IPS-11a (cell line): ENCODE results near the gene RAPGEF1.

Experiments used
- H3K4me3 ChIP-seq: one replicate; pipeline ENCODE4 v1.5.1; 2013; ENCODE audit warnings: low read depth, low read length, control low read depth

Gene RAPGEF1

GRCh38 chr9:131545003-131545785 lies 194.7 kb downstream of the RAPGEF1 start, which contains the start of gene PRRT1B:
PRRT1B (plus strand) TSS chr9:131545523; CDS start chr9:131545616, 93 bp downstream.
- H3K4me3 ChIP-seq, result peak within 1 kb of the TSS; percentile 17

GRCh38 chr9:131543141-131543540 lies 196.7 kb downstream of the RAPGEF1 start:
- H3K4me3 ChIP-seq, result no peak overlapping the region

GRCh38 chr9:131539223-131539923 lies 200.5 kb downstream of the RAPGEF1 start:
- no peak overlapping the region for H3K4me3 ChIP-seq

- no peak overlapping the region for H3K4me3 ChIP-seq
Observed at GRCh38 chr9:131537946-131538345, 201.9 kb downstream of the RAPGEF1 start.

- H3K4me3 ChIP-seq, result no peak overlapping the region
Observed at GRCh38 chr9:131534721-131535237, 205.1 kb downstream of the RAPGEF1 start.

- peak within 1 kb of the TSS; percentile 70 for H3K4me3 ChIP-seq
Observed at GRCh38 chr9:131530920-131531832, 208.7 kb downstream of the RAPGEF1 start, which contains the start of gene UCK1. UCK1 (minus strand) TSS chr9:131531263; CDS start chr9:131531174, 89 bp downstream.

GRCh38 chr9:131530546-131530919 lies 209.3 kb downstream of the RAPGEF1 start:
- H3K4me3 ChIP-seq, result peak overlapping the region; percentile 70

- H3K4me3 ChIP-seq, result peak overlapping the region; percentile 70
Observed at GRCh38 chr9:131529597-131530545, 210.0 kb downstream of the RAPGEF1 start.

- H3K4me3 ChIP-seq, result no peak overlapping the region
Observed at GRCh38 chr9:131528886-131529505, 210.9 kb downstream of the RAPGEF1 start.

- no peak overlapping the region for H3K4me3 ChIP-seq
Observed at GRCh38 chr9:131528186-131528585, 211.7 kb downstream of the RAPGEF1 start.
